ENCODE data around the gene ABR. TPM values are rescaled to one million over a fixed set of nuclear protein-coding genes. Genes with fewer than 3 reads are reported as not detected.

ABR gene
- total and polyA plus RNA-seq, 3 donors from 2014 or later = 30.6 to 52.7 (median 42.1) TPM

- H3K27me3 ChIP-seq = no peaks in the 10 kb centered on the region
- intact Hi-C loops (cut with DNase I; ENCODE audit: low total_unique reads) = loop anchor here (5.0 to 10.0 kb wide), 2 partner anchors 106 to 183 kb away; no protein-coding TSS in a partner anchor
- peak overlapping the region; percentile 77 for H3K27ac ChIP-seq
- no peaks in the 10 kb centered on the region for H3K9me3 ChIP-seq
- H3K36me3 ChIP-seq (ENCODE audit: low read depth, missing control alignments) = no peaks in the 10 kb centered on the region
- peak overlapping the region; percentile 61 to 71 for H3K4me3 ChIP-seq
- peak; percentile 81 for DNase-seq
- H3K4me1 ChIP-seq = peaks cover 13% of the 10 kb centered on the region
- TF ChIP-seq, protein P1, sequence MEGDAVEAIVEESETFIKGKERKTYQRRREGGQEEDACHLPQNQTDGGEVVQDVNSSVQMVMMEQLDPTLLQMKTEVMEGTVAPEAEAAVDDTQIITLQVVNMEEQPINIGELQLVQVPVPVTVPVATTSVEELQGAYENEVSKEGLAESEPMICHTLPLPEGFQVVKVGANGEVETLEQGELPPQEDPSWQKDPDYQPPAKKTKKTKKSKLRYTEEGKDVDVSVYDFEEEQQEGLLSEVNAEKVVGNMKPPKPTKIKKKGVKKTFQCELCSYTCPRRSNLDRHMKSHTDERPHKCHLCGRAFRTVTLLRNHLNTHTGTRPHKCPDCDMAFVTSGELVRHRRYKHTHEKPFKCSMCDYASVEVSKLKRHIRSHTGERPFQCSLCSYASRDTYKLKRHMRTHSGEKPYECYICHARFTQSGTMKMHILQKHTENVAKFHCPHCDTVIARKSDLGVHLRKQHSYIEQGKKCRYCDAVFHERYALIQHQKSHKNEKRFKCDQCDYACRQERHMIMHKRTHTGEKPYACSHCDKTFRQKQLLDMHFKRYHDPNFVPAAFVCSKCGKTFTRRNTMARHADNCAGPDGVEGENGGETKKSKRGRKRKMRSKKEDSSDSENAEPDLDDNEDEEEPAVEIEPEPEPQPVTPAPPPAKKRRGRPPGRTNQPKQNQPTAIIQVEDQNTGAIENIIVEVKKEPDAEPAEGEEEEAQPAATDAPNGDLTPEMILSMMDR (IDR thresholded peaks at IDR 0.05) = peak; percentile 47 to 84 (median 55)
- TF ChIP-seq POLR2A (IDR thresholded peaks at IDR 0.05) = no peak
- 11 to 18% methylated on average over 34 to 43 of the region's 43 CpGs for WGBS, 2 donors
These were observed 199.1 kb downstream of the ABR start for GRCh38 chr17:980406-981291.

DNA sequence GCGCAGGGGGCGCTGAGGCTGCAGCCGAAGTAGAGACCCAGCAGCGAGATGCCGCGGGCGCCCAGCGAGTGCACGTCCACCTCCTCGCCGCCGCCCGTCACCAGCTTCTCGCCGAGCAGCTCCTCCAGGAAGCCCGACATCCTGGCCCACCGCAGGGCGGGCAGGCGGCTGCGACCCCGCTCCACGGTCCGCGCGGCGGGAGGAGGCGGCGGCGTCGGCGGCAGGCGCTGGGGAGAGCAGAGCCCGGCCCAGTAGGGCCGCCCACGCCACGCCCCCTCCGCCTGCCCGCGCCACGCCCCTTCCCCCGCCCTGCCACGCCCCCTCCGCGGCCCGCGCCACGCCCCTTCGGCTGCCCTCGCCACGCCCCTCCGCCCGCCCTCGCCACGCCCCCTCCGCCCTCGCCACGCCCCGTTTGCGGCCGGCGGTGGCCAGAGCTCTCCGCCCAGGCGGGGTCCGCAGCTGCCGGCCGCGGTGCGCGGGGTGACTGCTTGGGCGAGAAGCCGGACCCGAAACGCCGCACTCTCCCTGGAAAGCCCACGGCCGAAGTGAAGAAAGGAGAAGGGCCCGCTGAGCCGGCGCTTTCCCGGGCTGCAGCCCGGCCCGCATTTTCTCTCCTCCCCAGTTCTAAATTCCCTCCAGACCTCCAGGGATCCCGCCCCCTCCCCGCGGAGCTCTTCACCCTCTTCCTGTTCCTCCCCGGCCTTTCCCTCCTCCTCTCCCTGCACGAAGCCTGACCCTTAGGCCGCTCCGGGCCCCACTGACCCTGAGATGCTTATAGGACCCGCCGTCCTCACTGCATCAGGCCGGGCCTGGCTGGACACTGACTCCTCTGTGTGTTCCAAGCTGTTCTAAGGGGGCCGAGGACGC is 200.0 kb downstream of the ABR start, which contains the start of gene NXN:
Gene NXN, minus strand, starts transcription at position 238 of the 867 bp plus-strand sequence.
- 2% methylated on average over 24 to 64 of the region's 94 CpGs for WGBS, 2 donors
- H3K27ac ChIP-seq = peak within 1 kb of the TSS; percentile 77
- no peaks in the 10 kb centered on the region for H3K27me3 ChIP-seq
- peak within 1 kb of the TSS; percentile 61 to 72 for H3K4me3 ChIP-seq
- DNase-seq = peak; percentile 93
- no peaks in the 10 kb centered on the region for H3K36me3 ChIP-seq (ENCODE audit: low read depth, missing control alignments)
- peaks cover 13% of the 10 kb centered on the region for H3K4me1 ChIP-seq
- intact Hi-C loops (cut with DNase I; ENCODE audit: low total_unique reads) = loop anchor here (5.0 to 10.0 kb wide), 2 partner anchors 105 to 182 kb away; no protein-coding TSS in a partner anchor
- no peaks in the 10 kb centered on the region for H3K9me3 ChIP-seq
- TF ChIP-seq POLR2A (IDR thresholded peaks at IDR 0.05) = no peak
- TF ChIP-seq, protein P1 (IDR thresholded peaks at IDR 0.05) = peak in 1 of 3 experiments; percentile 11

GRCh38 chr17:979212-979538 is 200.6 kb downstream of the ABR start:
- intact Hi-C loops (cut with DNase I; ENCODE audit: low total_unique reads) = no loop called here
- Histone ChIP-seq H3K4me1 (peaks cover 13% of the 10 kb centered on the region), H3K36me3 (ENCODE audit: low read depth, missing control alignments) (no peaks in the 10 kb centered on the region), H3K27me3 (no peaks in the 10 kb centered on the region), H3K9me3 (no peaks in the 10 kb centered on the region), H3K4me3 (peak overlapping the region; percentile 61 to 72), H3K27ac (peak overlapping the region in 1 of 2 donors; percentile 41)
- DNase-seq = no peak
- TF ChIP-seq, protein P1 (IDR thresholded peaks at IDR 0.05) = no peak
- no peak for TF ChIP-seq POLR2A (IDR thresholded peaks at IDR 0.05)
- 0% methylated on average over 7 to 27 of the region's 42 CpGs for WGBS, 2 donors

DNA sequence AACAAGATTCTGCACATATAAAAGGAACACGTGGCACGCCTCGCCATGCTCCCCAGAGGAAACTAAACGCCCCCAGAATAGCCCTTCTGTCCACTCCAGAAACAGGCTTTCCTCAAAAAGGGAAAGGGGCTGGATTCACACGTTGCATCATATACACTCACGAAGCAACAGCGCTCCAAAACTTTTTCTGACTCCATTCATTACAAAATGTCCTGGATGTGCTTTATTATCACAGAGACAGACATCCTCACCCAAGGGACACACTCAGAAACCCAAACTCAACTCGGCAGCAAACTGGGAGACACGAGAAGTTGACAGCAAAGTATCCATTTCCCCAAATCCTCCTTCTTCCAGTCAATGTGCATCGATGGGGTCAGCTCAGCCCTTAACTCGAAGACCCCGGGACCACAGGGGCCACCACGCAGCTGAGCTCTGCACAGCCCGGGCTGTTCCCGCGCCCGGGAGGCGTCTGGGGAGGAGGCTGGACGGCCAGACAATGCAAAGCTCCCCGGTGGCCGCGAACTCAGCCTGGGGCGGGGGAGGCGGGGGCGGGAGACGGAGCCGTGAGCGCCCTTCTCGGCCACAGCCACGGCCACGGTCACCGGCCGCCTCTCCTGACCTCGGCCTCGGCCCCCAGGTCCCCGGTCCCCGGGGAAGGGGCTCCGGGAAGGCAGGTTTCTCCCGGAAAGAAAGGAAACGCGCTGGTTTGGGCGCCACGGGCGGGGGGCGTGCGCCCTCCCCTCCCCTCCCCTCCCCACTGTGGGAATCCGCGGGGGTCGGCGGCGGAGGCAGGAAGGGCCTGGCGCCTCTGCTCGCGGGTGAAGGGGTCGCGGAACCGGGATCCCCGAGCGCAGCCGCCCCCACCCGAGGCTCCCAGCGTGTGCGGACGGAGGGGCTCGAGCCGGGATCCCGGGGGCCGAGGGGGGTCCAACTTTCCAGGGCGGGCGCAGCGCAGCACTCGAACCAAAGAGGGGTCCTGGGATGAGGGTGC is 201.4 kb downstream of the ABR start:
- peak overlapping the region; percentile 61 to 72 for H3K4me3 ChIP-seq
- intact Hi-C loops (cut with DNase I; ENCODE audit: low total_unique reads) = no loop called here
- WGBS, 2 donors = 2 to 5% methylated on average over 14 to 39 of the region's 72 CpGs
- no peaks in the 10 kb centered on the region for H3K36me3 ChIP-seq (ENCODE audit: low read depth, missing control alignments)
- no peaks in the 10 kb centered on the region for H3K27me3 ChIP-seq
- DNase-seq = no peak
- no peaks in the 10 kb centered on the region for H3K9me3 ChIP-seq
- H3K27ac ChIP-seq = peak overlapping the region; percentile 59 to 67
- H3K4me1 ChIP-seq = peaks cover 13% of the 10 kb centered on the region
- TF ChIP-seq POLR2A (IDR thresholded peaks at IDR 0.05) = no peak
- TF ChIP-seq, protein P1 (IDR thresholded peaks at IDR 0.05) = no peak
